ENCODE measurements around the gene DYSF. TPM values are rescaled to one million over a fixed set of nuclear protein-coding genes. Genes with fewer than 3 reads are reported as not detected.

Gene DYSF
- total and polyA plus RNA-seq, 5 donors, result 36.7 to 49.4 (median 42.1) TPM

DNA sequence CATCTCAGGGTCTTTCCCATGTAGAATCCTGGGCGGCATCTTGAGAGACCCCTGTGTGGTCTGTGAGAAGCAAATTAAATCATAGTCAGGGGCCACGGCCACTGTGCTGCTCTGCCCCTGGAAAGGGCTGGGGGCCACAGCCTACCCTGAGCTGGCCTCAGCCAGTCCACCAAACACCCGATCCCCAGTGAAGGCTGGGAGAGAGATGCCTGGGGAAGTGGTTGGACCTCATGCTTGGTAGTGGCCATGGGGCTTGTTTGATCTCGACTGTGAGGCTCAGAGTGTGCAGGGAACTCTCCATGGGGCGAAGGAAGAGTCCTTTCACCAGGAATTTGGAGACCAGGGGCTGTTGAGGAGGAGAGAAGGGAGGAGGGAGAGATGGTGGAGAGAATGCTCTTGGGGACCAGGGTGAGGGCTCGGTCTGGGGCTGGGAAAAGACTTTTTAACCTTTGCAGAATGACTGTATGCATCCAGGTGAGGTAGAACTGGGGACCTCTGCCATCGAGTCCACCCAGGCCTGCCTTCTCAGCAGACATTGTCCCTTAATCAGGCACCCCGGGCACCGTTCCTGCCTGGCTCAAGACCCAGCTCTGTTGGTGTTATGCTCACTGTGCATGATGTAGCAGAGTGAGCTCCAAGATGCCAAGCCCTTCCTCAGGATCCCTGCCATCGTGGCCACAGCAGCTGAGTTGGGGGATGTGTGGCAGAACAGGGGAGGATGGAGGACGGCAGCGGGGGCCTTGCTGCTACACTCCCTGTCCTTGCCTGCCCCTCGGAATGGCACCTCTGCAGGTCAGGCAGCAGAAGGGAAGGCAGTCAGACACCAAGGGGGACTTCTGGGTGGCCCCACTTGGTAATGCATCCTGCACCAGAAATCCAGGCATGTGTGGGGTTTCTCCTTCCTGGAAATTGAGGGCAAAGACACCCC lies 249.9 kb downstream of the DYSF start:
- no peak for ATAC-seq
- 85% methylated on average over 13 of the region's 13 CpGs for WGBS
- H3K4me1 ChIP-seq (ENCODE audit: control insufficient read depth, insufficient read depth, low read length), result peaks cover 32% of the 10 kb centered on the region
- intact Hi-C loops (cut with DNase I), result no loop called here
- H3K4me3 ChIP-seq (ENCODE audit: low read length), result no peak overlapping the region
- no peaks in the 10 kb centered on the region for H3K9me3 ChIP-seq (ENCODE audit: control insufficient read depth, low read length)
- H3K27me3 ChIP-seq (ENCODE audit: control insufficient read depth, insufficient read depth), result no peaks in the 10 kb centered on the region
- peak in 1 of 3 donors; percentile 45 for DNase-seq
- H3K27ac ChIP-seq (ENCODE audit: low read length), result no peak overlapping the region

DNA sequence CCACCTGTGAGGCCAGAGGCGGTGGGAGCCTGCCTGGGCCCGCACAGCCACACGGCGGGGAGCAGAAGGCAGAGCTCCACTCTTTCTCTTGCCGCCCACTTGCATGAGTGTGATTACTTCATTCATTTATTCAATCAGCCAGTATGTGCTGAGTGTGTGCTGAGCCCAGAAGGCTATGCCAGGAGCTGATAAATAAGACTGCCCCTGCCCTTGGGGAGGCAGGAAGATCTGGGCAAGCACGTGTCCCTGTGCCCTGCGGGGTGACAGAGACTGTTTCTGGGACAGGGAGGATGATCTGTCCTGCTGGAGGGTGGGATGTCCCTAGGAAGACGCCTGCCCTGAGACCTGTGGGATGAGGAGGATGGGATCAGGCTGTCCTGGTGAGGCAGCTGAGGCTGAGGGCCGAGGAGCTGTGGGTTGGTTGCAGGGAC lies 250.8 kb downstream of the DYSF start:
- intact Hi-C loops (cut with DNase I), result no loop called here
- peak overlapping the region; percentile 18 for H3K27ac ChIP-seq (ENCODE audit: low read length)

DNA sequence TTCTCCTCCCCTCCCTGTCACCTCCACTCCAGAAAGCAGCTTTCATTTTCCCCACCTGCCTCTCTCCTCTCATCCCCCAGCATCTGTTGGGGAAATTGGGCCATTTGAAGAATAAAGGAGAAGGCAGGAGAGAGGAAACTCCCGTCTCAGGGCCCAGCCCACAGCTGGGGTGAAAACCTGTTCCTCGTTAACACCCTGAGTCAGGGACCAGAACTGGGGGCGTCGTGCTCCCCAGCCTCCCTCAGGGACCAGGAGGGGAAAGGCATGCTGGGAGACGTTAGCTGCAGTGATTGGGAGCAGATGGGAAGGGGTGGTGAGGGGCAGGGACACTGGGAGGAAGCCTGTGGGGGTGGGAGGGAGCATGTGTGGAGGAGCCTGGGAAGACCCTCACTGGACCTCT lies 251.3 kb downstream of the DYSF start:
- peak overlapping the region; percentile 18 for H3K27ac ChIP-seq (ENCODE audit: low read length)
- 57% methylated on average over 5 of the region's 5 CpGs for WGBS
- intact Hi-C loops (cut with DNase I), result loop anchor here in 1 of 4 donors (5.0 kb wide), 1 partner anchor 87 kb away; no protein-coding TSS in a partner anchor
- no peak overlapping the region for H3K4me3 ChIP-seq (ENCODE audit: low read length)
- DNase-seq, result peak in 1 of 3 donors; percentile 24
- peaks cover 27% of the 10 kb centered on the region for H3K4me1 ChIP-seq (ENCODE audit: control insufficient read depth, insufficient read depth, low read length)
- no peak for ATAC-seq
- no peaks in the 10 kb centered on the region for H3K27me3 ChIP-seq (ENCODE audit: control insufficient read depth, insufficient read depth)
- H3K9me3 ChIP-seq (ENCODE audit: control insufficient read depth, low read length), result no peaks in the 10 kb centered on the region

More for the DNA sequence above, 250.8 kb downstream of the DYSF start:
- Histone ChIP-seq H3K9me3 (ENCODE audit: control insufficient read depth, low read length) (no peaks in the 10 kb centered on the region), H3K4me1 (ENCODE audit: control insufficient read depth, insufficient read depth, low read length) (peaks cover 32% of the 10 kb centered on the region), H3K27me3 (ENCODE audit: control insufficient read depth, insufficient read depth) (no peaks in the 10 kb centered on the region), H3K4me3 (ENCODE audit: low read length) (no peak overlapping the region)
- ATAC-seq (peak; percentile 9 to 23), DNase-seq (peak in 2 of 3 donors; percentile 58 to 61)
- WGBS, result 66% methylated on average over 9 of the region's 9 CpGs

DNA sequence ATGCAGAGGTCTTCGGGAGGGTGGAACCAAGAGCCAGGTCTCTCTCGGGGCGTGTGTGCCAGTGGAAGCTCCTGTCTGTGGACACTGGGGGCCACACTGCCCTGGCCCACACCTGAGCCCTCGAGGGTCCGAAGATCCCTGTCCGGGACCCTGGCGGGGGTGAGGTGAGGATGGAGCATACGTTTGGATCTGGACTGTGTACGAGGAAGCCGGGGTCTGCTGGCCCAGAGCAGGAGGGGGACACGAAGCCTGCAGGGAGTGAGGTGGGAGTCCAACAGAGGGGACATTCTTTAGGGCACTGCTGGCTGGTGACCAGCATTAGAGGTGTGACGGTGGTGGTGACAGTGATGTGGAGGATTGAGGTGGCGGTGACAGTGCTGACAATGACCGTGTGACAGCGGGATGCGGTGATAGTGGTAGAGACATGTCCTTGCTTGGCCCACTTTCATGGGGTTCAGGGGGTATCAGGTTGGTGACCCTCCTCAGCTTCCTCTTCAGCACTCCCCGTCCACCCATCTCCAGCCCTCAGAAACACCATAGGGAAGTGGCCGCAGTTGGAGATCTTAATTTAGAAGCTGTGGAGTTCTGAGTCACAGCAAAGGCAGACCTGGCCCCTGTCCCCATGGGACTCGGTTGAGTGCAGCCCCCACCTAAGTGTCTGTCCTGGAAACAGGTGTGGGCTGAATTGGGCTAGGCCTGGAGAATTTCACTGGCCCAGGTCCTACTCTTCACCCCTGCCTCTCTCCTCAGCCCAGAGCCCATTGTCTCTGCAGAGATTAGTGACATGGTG lies 252.0 kb downstream of the DYSF start:
- no peak overlapping the region for H3K4me3 ChIP-seq (ENCODE audit: low read length)
- peak overlapping the region; percentile 1 for H3K27ac ChIP-seq (ENCODE audit: low read length)
- ATAC-seq, result peak; percentile 13 to 17
- WGBS, result 76% methylated on average over 19 of the region's 19 CpGs
- H3K4me1 ChIP-seq (ENCODE audit: control insufficient read depth, insufficient read depth, low read length), result peaks cover 21% of the 10 kb centered on the region
- no peaks in the 10 kb centered on the region for H3K27me3 ChIP-seq (ENCODE audit: control insufficient read depth, insufficient read depth)
- peak in 2 of 3 donors; percentile 72 to 74 for DNase-seq
- intact Hi-C loops (cut with DNase I), result loop anchor here in 1 of 4 donors (5.0 kb wide), 1 partner anchor 88 kb away; no protein-coding TSS in a partner anchor
- no peaks in the 10 kb centered on the region for H3K9me3 ChIP-seq (ENCODE audit: control insufficient read depth, low read length)

DNA sequence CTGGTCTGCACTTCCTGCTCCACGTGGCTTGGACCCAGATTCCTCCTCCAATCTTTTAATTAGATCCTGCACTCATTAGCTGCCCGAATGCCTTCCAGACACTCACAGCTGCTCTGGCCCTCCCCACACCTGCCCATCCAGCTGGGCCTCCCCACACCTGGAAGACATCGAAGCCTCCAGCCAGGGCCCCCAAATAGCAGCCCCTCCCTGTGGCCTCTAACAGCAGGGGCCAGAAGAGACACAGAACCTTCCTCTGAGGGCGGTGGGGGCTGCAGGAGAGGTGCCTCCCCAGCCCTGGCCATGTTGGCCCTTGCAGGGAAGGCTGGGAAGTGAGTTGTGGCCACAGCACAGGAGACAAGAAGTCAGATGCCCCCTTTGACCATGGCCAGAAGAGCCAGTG lies 252.8 kb downstream of the DYSF start:
- 69% methylated on average over 4 of the region's 4 CpGs for WGBS
- DNase-seq, result no peak
- Histone ChIP-seq H3K27ac (ENCODE audit: low read length) (peak overlapping the region; percentile 0), H3K9me3 (ENCODE audit: control insufficient read depth, low read length) (no peaks in the 10 kb centered on the region), H3K4me3 (ENCODE audit: low read length) (no peak overlapping the region), H3K4me1 (ENCODE audit: control insufficient read depth, insufficient read depth, low read length) (peaks cover 20% of the 10 kb centered on the region), H3K27me3 (ENCODE audit: control insufficient read depth, insufficient read depth) (no peaks in the 10 kb centered on the region)
- intact Hi-C loops (cut with DNase I), result loop anchor here in 1 of 4 donors (5.0 kb wide), 1 partner anchor 89 kb away; no protein-coding TSS in a partner anchor
- ATAC-seq, result no peak

DNA sequence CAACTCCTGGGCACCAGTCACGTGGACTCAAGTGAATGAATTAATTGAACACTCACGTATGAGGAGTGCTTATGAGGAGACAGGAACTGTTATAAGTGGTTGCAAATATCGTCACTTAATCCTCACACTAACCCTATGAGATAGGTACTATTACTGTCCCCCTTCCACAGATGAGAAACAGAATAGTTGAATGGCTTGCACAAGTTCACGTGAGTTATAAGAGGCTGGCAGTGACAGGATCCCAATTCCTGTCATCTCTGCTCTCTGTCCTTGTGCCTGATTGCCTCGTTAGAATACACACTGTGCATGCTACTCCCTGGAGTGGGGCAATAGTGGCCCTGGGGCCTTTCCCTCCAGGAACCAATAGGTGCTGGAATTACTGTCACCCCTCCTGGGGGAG lies 253.5 kb downstream of the DYSF start:
- DNase-seq, result peak in 2 of 3 donors; percentile 40 to 43
- intact Hi-C loops (cut with DNase I), result loop anchor here in 1 of 4 donors (5.0 kb wide), 1 partner anchor 90 kb away; no protein-coding TSS in a partner anchor
- Histone ChIP-seq H3K9me3 (ENCODE audit: control insufficient read depth, low read length) (no peaks in the 10 kb centered on the region), H3K27ac (ENCODE audit: low read length) (peak overlapping the region; percentile 39), H3K4me3 (ENCODE audit: low read length) (no peak overlapping the region), H3K4me1 (ENCODE audit: control insufficient read depth, insufficient read depth, low read length) (peaks cover 13% of the 10 kb centered on the region), H3K27me3 (ENCODE audit: control insufficient read depth, insufficient read depth) (no peaks in the 10 kb centered on the region)
- WGBS, result 67% methylated on average over 5 of the region's 5 CpGs
- peak; percentile 64 to 72 for ATAC-seq

DNA sequence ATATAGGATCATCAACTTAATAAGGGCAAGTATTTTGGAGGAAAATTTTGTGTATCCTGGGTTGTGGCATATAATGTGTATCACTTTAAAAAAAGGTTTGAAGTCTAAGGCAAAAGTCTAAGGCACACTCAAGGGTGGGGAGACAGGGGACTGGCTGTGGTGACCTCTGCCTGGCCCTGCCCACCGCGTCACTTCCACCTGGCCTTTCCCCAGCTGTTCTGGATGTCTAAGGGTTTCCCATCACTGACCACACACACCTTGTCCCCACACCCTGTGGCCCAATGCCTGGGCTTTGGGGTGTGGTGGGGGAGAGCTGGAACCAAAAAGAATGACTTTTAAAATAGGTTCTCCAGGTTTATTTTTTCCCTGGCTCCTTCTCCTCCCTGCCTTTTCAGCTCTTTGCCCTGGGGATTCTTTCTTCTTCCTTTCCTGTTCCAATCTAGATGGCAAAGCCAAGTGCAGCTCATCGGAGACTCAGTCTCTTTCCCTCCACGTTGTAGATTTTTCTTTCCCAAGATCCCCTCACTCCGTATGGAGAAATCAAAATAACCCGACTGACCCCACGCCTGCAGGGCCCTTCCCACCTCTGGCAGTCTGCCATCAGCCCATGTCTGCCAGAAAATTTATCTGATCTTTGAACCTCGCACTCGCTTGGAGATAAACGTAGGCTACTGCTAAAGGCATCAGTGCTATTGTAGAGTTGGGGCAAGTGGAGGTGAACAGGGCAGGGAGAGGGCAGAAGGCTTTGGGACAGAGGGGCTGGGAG lies 257.2 kb downstream of the DYSF start:
- intact Hi-C loops (cut with DNase I), result no loop called here
- Histone ChIP-seq H3K4me3 (ENCODE audit: low read length) (no peak overlapping the region), H3K27me3 (ENCODE audit: control insufficient read depth, insufficient read depth) (no peaks in the 10 kb centered on the region), H3K4me1 (ENCODE audit: control insufficient read depth, insufficient read depth, low read length) (peaks cover 23% of the 10 kb centered on the region), H3K27ac (ENCODE audit: low read length) (no peak overlapping the region), H3K9me3 (ENCODE audit: control insufficient read depth, low read length) (no peaks in the 10 kb centered on the region)
- ATAC-seq, result no peak
- 30% methylated on average over 10 of the region's 10 CpGs for WGBS
- DNase-seq, result peak in 1 of 3 donors; percentile 55

DNA sequence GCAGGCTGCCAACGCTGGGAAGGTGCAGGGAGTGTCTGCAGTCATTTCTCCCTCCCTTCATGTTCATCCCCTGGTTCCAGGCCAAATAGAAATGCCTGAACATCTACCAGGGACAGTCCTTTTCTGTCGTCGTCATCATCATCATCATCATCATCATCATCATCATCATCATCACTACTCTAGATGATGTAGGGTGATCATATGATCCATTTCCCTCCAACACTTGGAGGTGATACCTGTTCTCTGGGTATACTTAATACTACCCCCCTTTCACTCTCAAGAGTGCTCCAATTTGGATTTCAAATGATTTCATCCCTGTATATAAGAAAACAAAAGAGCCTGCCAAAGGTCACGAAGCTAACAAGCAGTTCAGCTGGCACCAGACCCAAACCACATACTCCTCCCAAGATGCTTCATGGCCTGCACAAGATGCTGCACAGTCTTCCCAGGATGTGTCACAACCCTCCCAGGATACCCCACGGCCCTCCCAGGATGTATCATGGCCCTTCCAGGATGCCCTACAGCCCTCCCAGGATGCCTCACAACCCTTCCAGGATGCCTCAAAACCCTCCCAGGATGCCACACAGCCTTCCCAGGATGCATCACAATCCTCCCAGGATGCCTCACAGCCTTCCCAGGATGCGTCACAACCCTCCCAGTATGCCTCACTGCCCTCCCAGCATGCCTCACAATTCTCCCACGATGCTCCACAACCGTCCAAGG lies 257.9 kb downstream of the DYSF start:
- Histone ChIP-seq H3K9me3 (ENCODE audit: control insufficient read depth, low read length) (no peaks in the 10 kb centered on the region), H3K27ac (ENCODE audit: low read length) (no peak overlapping the region), H3K27me3 (ENCODE audit: control insufficient read depth, insufficient read depth) (no peaks in the 10 kb centered on the region), H3K4me3 (ENCODE audit: low read length) (no peak overlapping the region), H3K4me1 (ENCODE audit: control insufficient read depth, insufficient read depth, low read length) (peaks cover 27% of the 10 kb centered on the region)
- ATAC-seq (no peak), DNase-seq (peak in 1 of 3 donors; percentile 52)
- WGBS, result 53% methylated on average over 8 of the region's 8 CpGs
- intact Hi-C loops (cut with DNase I), result no loop called here

DNA sequence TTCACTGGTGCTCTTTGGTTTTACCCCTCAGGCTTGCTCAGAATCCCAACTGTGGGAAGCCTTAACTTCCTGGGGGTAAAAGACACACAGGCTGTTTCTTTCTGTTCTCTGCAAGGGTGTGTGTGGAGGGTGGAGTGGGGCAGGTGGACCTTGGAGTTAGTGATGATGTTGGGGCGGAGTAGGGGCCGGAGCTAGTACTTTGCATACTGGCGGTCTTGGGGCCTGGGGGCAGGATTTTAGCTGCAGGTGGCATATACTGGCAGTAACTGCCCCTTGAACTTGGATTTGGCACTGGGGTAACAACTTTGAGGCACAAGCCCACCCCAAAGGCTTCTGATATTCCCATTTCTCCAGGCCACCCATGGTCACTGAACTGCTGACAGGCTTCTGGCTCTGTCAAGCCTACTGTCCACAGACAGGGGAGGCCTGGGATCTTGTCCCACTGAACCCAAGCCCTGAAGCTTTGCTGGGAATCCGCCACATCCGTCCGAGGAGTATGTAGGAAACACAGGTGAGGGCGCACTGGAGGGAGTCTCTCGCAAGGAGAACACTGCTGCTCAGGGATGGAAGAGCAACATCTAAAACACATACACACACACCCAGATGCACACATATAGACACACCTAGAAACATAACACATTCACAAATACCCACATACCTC lies 258.9 kb downstream of the DYSF start:
- Histone ChIP-seq H3K4me3 (ENCODE audit: low read length) (no peak overlapping the region), H3K27ac (ENCODE audit: low read length) (no peak overlapping the region), H3K27me3 (ENCODE audit: control insufficient read depth, insufficient read depth) (no peaks in the 10 kb centered on the region), H3K4me1 (ENCODE audit: control insufficient read depth, insufficient read depth, low read length) (peaks cover 33% of the 10 kb centered on the region), H3K9me3 (ENCODE audit: control insufficient read depth, low read length) (no peaks in the 10 kb centered on the region)
- WGBS, result 97% methylated on average over 8 of the region's 8 CpGs
- intact Hi-C loops (cut with DNase I), result no loop called here
- no peak for DNase-seq
- ATAC-seq, result no peak

All from right cardiac atrium (tissue), 5 donors.